Left ventricle myocardium inferior (tissue), 1 donor: ENCODE measurements around the gene RBM44. TPM values are rescaled to one million over a fixed set of nuclear protein-coding genes. Genes with fewer than 3 reads are reported as not detected.
"Not testable (repeated sequence)": the region's sequence is repeated elsewhere in the genome, so short reads cannot be mapped to it uniquely, and the experiment has no call there.

Source experiments
- DNase-seq: peaks from one replicate; pipeline ENCODE4 v3.0.0-alpha.2; 2020
- H3K27ac ChIP-seq: fragments of 200-600 bp; replicated peaks from 2 replicates; pipeline ENCODE4 v1.8.0; 2021
- H3K27me3 ChIP-seq: fragments of 200-600 bp; 2 replicates; pipeline ENCODE4 v1.8.0; 2021; ENCODE audit warnings: low read depth
- H3K36me3 ChIP-seq: fragments of 200-600 bp; 2 replicates; pipeline ENCODE4 v1.8.0; 2021
- H3K4me1 ChIP-seq: fragments of 200-600 bp; 2 replicates; pipeline ENCODE4 v1.8.0; 2021
- H3K4me3 ChIP-seq: fragments of 200-600 bp; 2 replicates; pipeline ENCODE4 v1.8.0; 2021; ENCODE audit warnings: mild to moderate bottlenecking, moderate library complexity
- H3K9me3 ChIP-seq: fragments of 200-600 bp; replicated peaks from 2 replicates; pipeline ENCODE4 v1.8.0; 2021
- intact Hi-C: fragments of 100-400 bp; cut with micrococcal nuclease; formaldehyde crosslinking; loops from one replicate; pipeline ENCODE4 v1.11.0; 2022
- total RNA-seq: library from RNA; stranded (reverse); fragmentation: NEBNext Ultra II Directional; extraction: Animal tissue kit (Norgen Biotek cat#: 25700); gene quantifications from one replicate; pipeline ENCODE4 v1.2.1, GENCODE V29; 2021
- TF ChIP-seq, protein P1 (sequence below): fragments of 200-600 bp; IDR thresholded peaks from 2 replicates; pipeline ENCODE4 v1.8.0; 2021; ENCODE audit warnings: antibody characterized with exemption, mild to moderate bottlenecking, borderline replicate concordance
- donor health status: DM: no; HTN: yes; CAD: no; lungs with severe emphysema.

Gene RBM44
- total RNA-seq, 1 donor from 2014 or later = 0.27 TPM

DNA sequence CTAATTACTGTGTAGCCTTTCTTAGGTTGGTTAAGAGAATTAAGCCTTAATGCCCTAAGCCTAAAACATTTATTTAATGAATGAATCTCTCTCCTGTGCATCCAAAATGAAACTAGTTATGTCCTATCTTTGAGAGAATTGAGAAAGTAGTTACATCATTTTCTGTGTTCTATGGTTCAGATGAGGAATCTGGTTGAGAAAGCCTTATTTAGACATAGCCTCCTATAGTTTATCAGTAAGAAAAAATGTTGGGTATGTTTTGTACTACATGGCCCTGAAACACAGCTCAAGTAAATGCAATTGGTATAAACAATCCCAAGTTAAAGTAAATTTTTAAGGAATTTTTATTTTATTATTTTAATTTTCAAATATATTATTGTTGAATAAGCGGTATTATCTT lies 35.0 kb downstream of the RBM44 start:
- TF ChIP-seq, protein P1, sequence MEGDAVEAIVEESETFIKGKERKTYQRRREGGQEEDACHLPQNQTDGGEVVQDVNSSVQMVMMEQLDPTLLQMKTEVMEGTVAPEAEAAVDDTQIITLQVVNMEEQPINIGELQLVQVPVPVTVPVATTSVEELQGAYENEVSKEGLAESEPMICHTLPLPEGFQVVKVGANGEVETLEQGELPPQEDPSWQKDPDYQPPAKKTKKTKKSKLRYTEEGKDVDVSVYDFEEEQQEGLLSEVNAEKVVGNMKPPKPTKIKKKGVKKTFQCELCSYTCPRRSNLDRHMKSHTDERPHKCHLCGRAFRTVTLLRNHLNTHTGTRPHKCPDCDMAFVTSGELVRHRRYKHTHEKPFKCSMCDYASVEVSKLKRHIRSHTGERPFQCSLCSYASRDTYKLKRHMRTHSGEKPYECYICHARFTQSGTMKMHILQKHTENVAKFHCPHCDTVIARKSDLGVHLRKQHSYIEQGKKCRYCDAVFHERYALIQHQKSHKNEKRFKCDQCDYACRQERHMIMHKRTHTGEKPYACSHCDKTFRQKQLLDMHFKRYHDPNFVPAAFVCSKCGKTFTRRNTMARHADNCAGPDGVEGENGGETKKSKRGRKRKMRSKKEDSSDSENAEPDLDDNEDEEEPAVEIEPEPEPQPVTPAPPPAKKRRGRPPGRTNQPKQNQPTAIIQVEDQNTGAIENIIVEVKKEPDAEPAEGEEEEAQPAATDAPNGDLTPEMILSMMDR = no peak
- intact Hi-C loops = no loop called here
- H3K4me3 ChIP-seq = no peak overlapping the region
- H3K9me3 ChIP-seq = no peaks in the 10 kb centered on the region
- DNase-seq = no peak
- H3K4me1 ChIP-seq = no peaks in the 10 kb centered on the region
- no peaks in the 10 kb centered on the region for H3K36me3 ChIP-seq
- H3K27me3 ChIP-seq = no peaks in the 10 kb centered on the region
- H3K27ac ChIP-seq = no peak overlapping the region

DNA sequence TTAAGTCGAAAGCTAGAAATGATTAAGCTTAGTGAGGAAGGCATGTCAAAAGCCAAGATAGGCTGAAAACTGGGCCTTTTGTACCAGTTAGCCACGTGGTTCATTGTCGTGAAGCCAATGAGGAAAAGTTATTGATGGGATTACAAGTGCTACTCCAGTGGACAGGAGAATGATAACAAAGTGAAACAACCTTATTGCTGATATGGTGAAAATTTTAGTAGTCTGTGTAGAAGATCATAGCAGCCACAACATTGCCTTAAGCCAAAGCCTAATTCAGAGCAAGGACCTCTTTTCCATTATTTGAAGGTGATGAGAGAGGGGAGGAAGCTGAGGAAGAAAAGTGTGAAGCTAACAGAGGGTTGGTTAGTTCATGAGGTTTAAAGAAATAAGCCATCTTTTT lies 36.8 kb downstream of the RBM44 start:
- H3K4me1 ChIP-seq = no peaks in the 10 kb centered on the region
- H3K9me3 ChIP-seq = no peaks in the 10 kb centered on the region
- H3K4me3 ChIP-seq = no peak overlapping the region
- no peak for DNase-seq
- H3K36me3 ChIP-seq = no peaks in the 10 kb centered on the region
- TF ChIP-seq, protein P1 = no peak
- H3K27ac ChIP-seq = no peak overlapping the region
- intact Hi-C loops = no loop called here
- H3K27me3 ChIP-seq = no peaks in the 10 kb centered on the region

DNA sequence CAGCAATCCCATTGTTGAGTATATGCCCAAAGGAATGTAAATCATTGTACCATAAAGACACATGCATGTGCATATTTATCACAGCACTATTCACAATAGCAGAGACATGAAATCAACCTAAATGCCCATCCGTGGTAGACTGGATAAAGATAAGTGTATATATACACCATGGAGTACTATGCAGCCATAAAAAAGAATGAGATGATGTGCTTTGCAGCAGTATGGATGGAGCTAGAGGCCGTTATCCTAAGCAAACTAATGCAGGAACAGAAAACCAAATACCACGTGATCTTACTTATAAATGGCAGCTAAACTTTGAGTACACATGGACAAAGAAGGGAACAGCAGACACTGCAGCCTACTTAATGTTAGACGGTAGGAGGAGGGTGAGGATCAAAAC lies 42.5 kb downstream of the RBM44 start:
- Histone ChIP-seq H3K27ac (no peak overlapping the region), H3K4me1 (no peaks in the 10 kb centered on the region), H3K9me3 (no peaks in the 10 kb centered on the region), H3K27me3 (no peaks in the 10 kb centered on the region), H3K36me3 (no peaks in the 10 kb centered on the region), H3K4me3 (no peak overlapping the region)
- intact Hi-C loops = no loop called here
- TF ChIP-seq, protein P1 = no peak
- no peak for DNase-seq

DNA sequence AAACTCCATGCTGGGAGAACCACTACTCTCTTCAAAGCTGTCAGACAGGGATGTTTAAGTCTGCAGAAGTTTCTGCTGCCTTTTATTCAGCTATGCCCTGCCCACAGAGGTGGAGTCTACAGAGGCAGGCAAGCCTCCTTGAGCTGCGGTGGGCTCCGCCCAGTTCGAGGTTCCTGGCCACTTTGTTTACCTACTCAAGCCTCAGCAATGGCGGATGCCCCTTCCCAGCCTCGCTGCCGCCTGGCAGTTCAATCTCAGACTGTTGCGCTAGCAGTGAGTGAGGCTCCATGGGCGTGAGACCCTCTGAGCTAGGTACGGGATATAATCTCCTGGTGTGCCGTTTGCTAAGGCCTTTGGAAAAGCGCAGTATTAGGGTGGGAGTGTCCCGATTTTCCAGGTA lies 50.4 kb downstream of the RBM44 start:
- H3K27ac ChIP-seq, H3K27me3 ChIP-seq, H3K4me1 ChIP-seq, H3K4me3 ChIP-seq, DNase-seq, H3K36me3 ChIP-seq, H3K9me3 ChIP-seq, intact Hi-C loops: not testable (repeated sequence)

DNA sequence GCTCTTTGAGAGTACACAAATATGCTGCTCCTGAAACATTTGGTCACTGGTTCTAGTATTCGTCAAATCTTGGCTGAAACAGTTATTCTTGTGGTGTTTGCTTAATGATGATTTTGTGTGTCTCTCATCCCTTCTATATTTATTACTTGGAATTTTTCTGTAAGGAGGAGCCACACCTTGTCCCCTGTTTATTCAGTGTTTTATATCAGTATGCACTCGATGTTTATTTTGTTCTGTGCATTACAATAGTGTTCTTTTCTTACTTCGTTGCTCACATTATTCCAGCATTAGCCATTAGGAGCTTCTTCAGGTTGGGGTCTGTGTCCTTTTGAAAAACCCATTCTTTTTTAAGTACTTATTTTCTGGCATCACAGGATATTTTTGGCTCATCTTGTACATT lies 55.7 kb downstream of the RBM44 start:
- Histone ChIP-seq H3K36me3 (no peaks in the 10 kb centered on the region), H3K27me3 (peaks cover 7% of the 10 kb centered on the region), H3K4me1 (peaks cover 8% of the 10 kb centered on the region), H3K4me3 (no peak overlapping the region), H3K27ac (no peak overlapping the region), H3K9me3 (peaks cover under 1% of the 10 kb centered on the region)
- TF ChIP-seq, protein P1 = no peak
- DNase-seq = no peak
- intact Hi-C loops = no loop called here

DNA sequence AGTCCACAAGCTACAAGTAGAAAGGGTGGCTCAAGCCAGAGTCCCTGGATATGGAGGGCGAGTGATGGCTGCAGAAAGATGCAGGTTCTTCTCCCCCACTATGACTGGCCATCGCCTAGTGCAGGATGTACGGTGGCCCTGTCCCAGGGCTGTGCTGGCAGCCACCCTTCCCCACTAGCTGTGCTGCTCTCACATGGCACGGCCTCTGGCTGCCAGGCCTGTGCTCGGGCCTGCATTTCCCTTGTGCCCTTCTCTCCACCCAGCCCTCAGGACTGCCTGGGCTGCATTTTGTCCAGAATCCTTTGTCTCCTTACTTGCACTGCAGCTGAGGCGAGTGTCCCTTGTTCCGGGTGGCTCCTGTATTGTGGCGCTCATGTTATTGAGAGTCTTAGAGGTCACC lies 59.2 kb downstream of the RBM44 start:
- intact Hi-C loops = no loop called here
- no peak overlapping the region for H3K27ac ChIP-seq
- H3K4me1 ChIP-seq = peaks cover 30% of the 10 kb centered on the region

More for the DNA sequence above, 59.2 kb downstream of the RBM44 start:
- H3K27me3 ChIP-seq = peaks cover 36% of the 10 kb centered on the region
- TF ChIP-seq, protein P1 = no peak
- H3K9me3 ChIP-seq = no peaks in the 10 kb centered on the region
- H3K36me3 ChIP-seq = no peaks in the 10 kb centered on the region
- no peak overlapping the region for H3K4me3 ChIP-seq
- no peak for DNase-seq
